K562 (cell line): ENCODE measurements around the gene NRF1. TPM values are rescaled to one million over a fixed set of nuclear protein-coding genes. Genes with fewer than 3 reads are reported as not detected.
A peak's percentile ranks its signal among the peaks of the same experiment; 100 is the strongest.

Source experiments
- CBX3 ChIP-seq, 2 experiments: IDR thresholded peaks; 1 replicate in 1 of 2; 2 replicates in 1 of 2; pipeline ENCODE4 v1.6.1; 2012; ENCODE audit warnings: inconsistent platforms in 2 of 2, low read length in 2 of 2, borderline replicate concordance in 1 of 2, control low read depth in 1 of 2
- CTBP1 ChIP-seq: fragments of 450-650 bp; IDR thresholded peaks from 2 replicates; pipeline ENCODE4 v1.6.1; 2016; ENCODE audit warnings: borderline replicate concordance
- EGR1 ChIP-seq: fragments of 450-650 bp; conservative IDR thresholded peaks from 2 replicates; pipeline ENCODE4 v1.6.1; 2017; ENCODE audit warnings: mild to moderate bottlenecking
- ETV5 ChIP-seq: sonication (generic); formaldehyde crosslinking; IDR thresholded peaks from 2 replicates; pipeline ENCODE4 v1.4.0; 2020; ENCODE audit warnings: low read depth, mild to moderate bottlenecking, missing genetic modification reagents
- EZH2 ChIP-seq: IDR thresholded peaks from 2 replicates; pipeline ENCODE4 v1.6.1; 2012; ENCODE audit warnings: low read depth, mild to moderate bottlenecking, inconsistent platforms, low read length, borderline replicate concordance
- GTF2E2 ChIP-seq: fragments of 200-800 bp; sonication (Bioruptor generic); IDR thresholded peaks from 2 replicates; pipeline ENCODE4 v1.6.1; 2016; ENCODE audit warnings: missing genetic modification characterization, missing compliant biosample characterization
- HDAC1 ChIP-seq, 2 experiments: fragments of 450-650 bp; IDR thresholded peaks; 2 replicates each; pipeline ENCODE4 v1.6.1; 2016 to 2017; ENCODE audit warnings: inconsistent platforms in 1 of 2, mild to moderate bottlenecking in 1 of 2, moderate library complexity in 1 of 2
- KDM4B ChIP-seq, 2 experiments: fragments of 450-650 bp in 1 of 2; sonication (generic) in 1 of 2; IDR thresholded peaks; 2 replicates each; pipeline ENCODE4 v1.6.1; 2016 to 2017; ENCODE audit warnings: borderline replicate concordance in 2 of 2, antibody characterized with exemption in 1 of 2, low read depth in 1 of 2, mild to moderate bottlenecking in 1 of 2
- MAFF ChIP-seq: IDR thresholded peaks from 2 replicates; pipeline ENCODE4 v1.6.1; 2012; ENCODE audit warnings: low read length, improper control_type of control experiment
- MAZ ChIP-seq, 2 experiments: fragments of 450-650 bp in 1 of 2; sonication (generic) in 1 of 2; formaldehyde crosslinking; IDR thresholded peaks in 1 of 2; conservative IDR thresholded peaks in 1 of 2; 2 replicates each; pipeline versions ENCODE4 v1.4.0 to v1.5.0; 2020; ENCODE audit warnings: mild to moderate bottlenecking in 1 of 2, missing genetic modification reagents in 1 of 2
- MCM3 ChIP-seq: fragments of 450-650 bp; IDR thresholded peaks from 2 replicates; pipeline ENCODE4 v1.6.1; 2016
- MYNN ChIP-seq, 2 experiments: sonication (generic); formaldehyde crosslinking in 1 of 2; IDR thresholded peaks; 2 replicates each; pipeline versions ENCODE4 v1.5.0 to v1.6.1; 2016 to 2020; ENCODE audit warnings: antibody characterized with exemption in 1 of 2, missing genetic modification reagents in 1 of 2
- NBN ChIP-seq: fragments of 450-650 bp; IDR thresholded peaks from 2 replicates; pipeline ENCODE4 v1.6.1; 2016; ENCODE audit warnings: low read depth, mild to moderate bottlenecking
- PRPF4 ChIP-seq: fragments of 200-400 bp; formaldehyde crosslinking; IDR thresholded peaks from one replicate; pipeline ENCODE4 v1.6.1; 2017; ENCODE audit warnings: low read length, low read depth, mild to moderate bottlenecking; ENCODE audit not compliant: insufficient read depth, poor library complexity, severe bottlenecking
- SMAD1 ChIP-seq: fragments of 150-350 bp; IDR thresholded peaks from 2 replicates; pipeline ENCODE4 v1.6.1; 2014; ENCODE audit warnings: low read length, low read depth; ENCODE audit not compliant: partially characterized antibody
- SMAD4 ChIP-seq: fragments of 250-450 bp; sonication (Bioruptor Pico); conservative IDR thresholded peaks from 2 replicates; pipeline ENCODE4 v1.8.0; 2021; ENCODE audit warnings: inconsistent platforms, mild to moderate bottlenecking, moderate library complexity
- ZFP1 ChIP-seq: fragments of 450-650 bp; formaldehyde crosslinking; IDR thresholded peaks from 2 replicates; pipeline ENCODE4 v1.4.0; 2020; ENCODE audit warnings: mild to moderate bottlenecking, mixed read lengths
- ZNF133 ChIP-seq: fragments of 250-450 bp; sonication (Bioruptor Pico); IDR thresholded peaks from 2 replicates; pipeline ENCODE4 v1.4.0; 2020; ENCODE audit warnings: mild to moderate bottlenecking
- ZNF282 ChIP-seq: sonication (generic); formaldehyde crosslinking; IDR thresholded peaks from 2 replicates; pipeline ENCODE4 v1.8.1; 2023; ENCODE audit warnings: missing genetic modification reagents
- ZNF347 ChIP-seq: fragments of 450-650 bp; formaldehyde crosslinking; IDR thresholded peaks from 2 replicates; pipeline ENCODE4 v1.4.0; 2020; ENCODE audit warnings: low read depth, mild to moderate bottlenecking, moderate library complexity
- polyA plus RNA-seq, 8 experiments: library from polyadenylated mRNA; depleted of rRNA in 4 of 8; stranded (reverse) in 5 of 8; unstranded in 3 of 8; fragments of >200 nt; fragmentation: Nextera tagmentation in 2 of 8; fragmentation: Illumina TruSeq in 1 of 8; extraction: Ambion mirVana in 2 of 8; extraction: Trizol in 1 of 8; gene quantifications; 2 replicates each; pipeline versions ENCODE4 v1.2.1 to v1.2.3, GENCODE V29; 2011 to 2014; ENCODE audit warnings: inconsistent platforms in 1 of 8, missing spikeins in 1 of 8
- total RNA-seq, 7 experiments: library from RNA; depleted of rRNA in 6 of 7; stranded (reverse); fragments of >200 nt in 6 of 7; fragmentation: Illumina TruSeq in 2 of 7; extraction: Trizol in 2 of 7; gene quantifications; 2 replicates each; pipeline versions ENCODE4 v1.2.1 to v1.2.3, GENCODE V29; 2011 to 2021; ENCODE audit warnings: low replicate concordance in 1 of 7
- TF ChIP-seq, protein P1 (sequence below): fragments of 450-650 bp; IDR thresholded peaks from 2 replicates; pipeline ENCODE4 v1.6.1; 2018; ENCODE audit not compliant: partially characterized antibody
- TF ChIP-seq, protein P2 (sequence below): fragments of 150-350 bp; IDR thresholded peaks from 2 replicates; pipeline ENCODE4 v1.6.1; 2014; ENCODE audit warnings: low read depth, mild to moderate bottlenecking, low read length, borderline replicate concordance

NRF1 gene
- total and polyA plus RNA-seq, 9 of the 15 experiments (the other 6 are each of a cell fraction or from before 2014, with no cell fraction given): 8.6 to 28.8 (median 20.3) TPM

DNA sequence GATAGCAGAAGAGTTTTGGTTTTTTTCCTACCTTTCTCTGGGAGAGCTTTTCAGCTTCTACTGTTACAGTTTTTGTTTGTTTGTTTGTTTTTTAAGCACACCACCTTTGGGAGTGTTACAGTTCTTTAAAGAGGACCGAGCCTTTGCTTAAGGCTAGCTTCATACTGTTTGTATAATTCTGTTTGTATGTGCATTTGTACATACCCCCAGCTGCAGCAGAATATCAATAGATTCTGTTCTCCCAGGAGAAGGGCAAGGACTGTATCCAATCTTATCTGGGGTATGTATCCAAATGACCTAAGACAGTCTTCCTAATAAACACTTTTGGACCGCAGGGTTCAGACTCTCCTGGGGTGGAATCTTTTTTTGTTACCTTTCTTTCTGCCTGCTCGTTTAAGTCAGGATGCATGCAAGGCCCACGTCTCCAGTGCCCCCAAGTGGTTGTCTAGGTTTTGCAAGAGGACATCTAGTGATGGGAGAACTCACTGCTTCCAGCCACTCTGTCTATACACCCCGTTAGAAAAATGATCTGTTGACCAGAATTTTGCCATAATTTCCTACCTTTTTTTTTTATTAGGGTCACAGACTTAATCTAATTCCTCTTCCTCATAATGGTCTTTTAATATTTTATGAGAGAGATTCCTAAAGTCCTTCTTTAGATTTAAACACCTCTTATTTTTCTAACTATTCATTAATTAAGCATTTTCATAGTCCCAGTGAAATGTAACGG lies 23.9 kb downstream of the NRF1 start (continued):
- TF ChIP-seq MYNN (IDR thresholded peaks at IDR 0.05) (no peak), MYNN (CRISPR knock-in tag; IDR thresholded peaks at IDR 0.05) (no peak), HDAC1 (IDR thresholded peaks at IDR 0.05) (no peak), EGR1 (no peak), ETV5 (CRISPR knock-in tag) (no peak), ZFP1 (CRISPR knock-in tag) (no peak), GTF2E2 (tag) (no peak), ZNF133 (no peak), ZNF347 (no peak), PRPF4 (no peak), NBN (0 out of 2 replicates have a peak, but pooled peaks have one; percentile 20), MAFF (no peak), MAZ (CRISPR knock-in tag; conservative IDR thresholded peaks at IDR 0.05 in 1 of 2, IDR thresholded peaks at IDR 0.05 in 1 of 2) (peak; percentile 22 to 55; a peak in 1 of 4 replicates), SMAD1 (no peak), SMAD4 (CRISPR knock-in tag) (peak; percentile 28; the same call in 1 of the 2 replicates), CBX3 (IDR thresholded peaks at IDR 0.05; ENCODE audit: borderline replicate concordance in 1 of 2, low read length in 2 of 2) (no peak), MCM3 (no peak), KDM4B (IDR thresholded peaks at IDR 0.05; ENCODE audit: borderline replicate concordance in 2 of 2, low read depth in 1 of 2) (no peak), CTBP1 (peak; percentile 53; the same call in 1 of the 2 replicates), ZNF282 (CRISPR knock-in tag) (no peak), EZH2 (no peak)
- TF ChIP-seq, protein P1, sequence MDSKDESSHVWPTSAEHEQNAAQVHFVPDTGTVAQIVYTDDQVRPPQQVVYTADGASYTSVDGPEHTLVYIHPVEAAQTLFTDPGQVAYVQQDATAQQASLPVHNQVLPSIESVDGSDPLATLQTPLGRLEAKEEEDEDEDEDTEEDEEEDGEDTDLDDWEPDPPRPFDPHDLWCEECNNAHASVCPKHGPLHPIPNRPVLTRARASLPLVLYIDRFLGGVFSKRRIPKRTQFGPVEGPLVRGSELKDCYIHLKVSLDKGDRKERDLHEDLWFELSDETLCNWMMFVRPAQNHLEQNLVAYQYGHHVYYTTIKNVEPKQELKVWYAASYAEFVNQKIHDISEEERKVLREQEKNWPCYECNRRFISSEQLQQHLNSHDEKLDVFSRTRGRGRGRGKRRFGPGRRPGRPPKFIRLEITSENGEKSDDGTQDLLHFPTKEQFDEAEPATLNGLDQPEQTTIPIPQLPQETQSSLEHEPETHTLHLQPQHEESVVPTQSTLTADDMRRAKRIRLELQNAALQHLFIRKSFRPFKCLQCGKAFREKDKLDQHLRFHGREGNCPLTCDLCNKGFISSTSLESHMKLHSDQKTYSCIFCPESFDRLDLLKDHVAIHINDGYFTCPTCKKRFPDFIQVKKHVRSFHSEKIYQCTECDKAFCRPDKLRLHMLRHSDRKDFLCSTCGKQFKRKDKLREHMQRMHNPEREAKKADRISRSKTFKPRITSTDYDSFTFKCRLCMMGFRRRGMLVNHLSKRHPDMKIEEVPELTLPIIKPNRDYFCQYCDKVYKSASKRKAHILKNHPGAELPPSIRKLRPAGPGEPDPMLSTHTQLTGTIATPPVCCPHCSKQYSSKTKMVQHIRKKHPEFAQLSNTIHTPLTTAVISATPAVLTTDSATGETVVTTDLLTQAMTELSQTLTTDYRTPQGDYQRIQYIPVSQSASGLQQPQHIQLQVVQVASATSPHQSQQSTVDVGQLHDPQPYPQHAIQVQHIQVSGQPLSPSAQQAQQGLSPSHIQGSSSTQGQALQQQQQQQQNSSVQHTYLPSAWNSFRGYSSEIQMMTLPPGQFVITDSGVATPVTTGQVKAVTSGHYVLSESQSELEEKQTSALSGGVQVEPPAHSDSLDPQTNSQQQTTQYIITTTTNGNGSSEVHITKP: peak; percentile 16
- TF ChIP-seq, protein P2, sequence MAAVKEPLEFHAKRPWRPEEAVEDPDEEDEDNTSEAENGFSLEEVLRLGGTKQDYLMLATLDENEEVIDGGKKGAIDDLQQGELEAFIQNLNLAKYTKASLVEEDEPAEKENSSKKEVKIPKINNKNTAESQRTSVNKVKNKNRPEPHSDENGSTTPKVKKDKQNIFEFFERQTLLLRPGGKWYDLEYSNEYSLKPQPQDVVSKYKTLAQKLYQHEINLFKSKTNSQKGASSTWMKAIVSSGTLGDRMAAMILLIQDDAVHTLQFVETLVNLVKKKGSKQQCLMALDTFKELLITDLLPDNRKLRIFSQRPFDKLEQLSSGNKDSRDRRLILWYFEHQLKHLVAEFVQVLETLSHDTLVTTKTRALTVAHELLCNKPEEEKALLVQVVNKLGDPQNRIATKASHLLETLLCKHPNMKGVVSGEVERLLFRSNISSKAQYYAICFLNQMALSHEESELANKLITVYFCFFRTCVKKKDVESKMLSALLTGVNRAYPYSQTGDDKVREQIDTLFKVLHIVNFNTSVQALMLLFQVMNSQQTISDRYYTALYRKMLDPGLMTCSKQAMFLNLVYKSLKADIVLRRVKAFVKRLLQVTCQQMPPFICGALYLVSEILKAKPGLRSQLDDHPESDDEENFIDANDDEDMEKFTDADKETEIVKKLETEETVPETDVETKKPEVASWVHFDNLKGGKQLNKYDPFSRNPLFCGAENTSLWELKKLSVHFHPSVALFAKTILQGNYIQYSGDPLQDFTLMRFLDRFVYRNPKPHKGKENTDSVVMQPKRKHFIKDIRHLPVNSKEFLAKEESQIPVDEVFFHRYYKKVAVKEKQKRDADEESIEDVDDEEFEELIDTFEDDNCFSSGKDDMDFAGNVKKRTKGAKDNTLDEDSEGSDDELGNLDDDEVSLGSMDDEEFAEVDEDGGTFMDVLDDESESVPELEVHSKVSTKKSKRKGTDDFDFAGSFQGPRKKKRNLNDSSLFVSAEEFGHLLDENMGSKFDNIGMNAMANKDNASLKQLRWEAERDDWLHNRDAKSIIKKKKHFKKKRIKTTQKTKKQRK: no peak
